ENCODE results near the gene REPS2. TPM values are rescaled to one million over a fixed set of nuclear protein-coding genes. Genes with fewer than 3 reads are reported as not detected.

Gene REPS2
- total RNA-seq, 5 donors from 2014 or later (not counting 1 experiment from before 2014, with no cell fraction given) = 0.38 to 0.70 (median 0.66) TPM

- ATAC-seq (replicated peaks in 1 of 4) (no peak), DNase-seq (no peak)
- Histone ChIP-seq H3K4me3 (ENCODE audit: control insufficient read depth in 1 of 2, extremely low read depth in 1 of 2, low read length in 1 of 2) (no peak overlapping the region), H3K36me3 (ENCODE audit: control insufficient read depth in 2 of 2, extremely low read depth in 1 of 2, insufficient read depth in 1 of 2, low read length in 1 of 2) (no peaks in the 10 kb centered on the region), H3K27me3 (replicated peaks in 1 of 2; ENCODE audit: control insufficient read depth in 2 of 2, extremely low read depth in 1 of 2, insufficient read depth in 2 of 2, low read length in 1 of 2) (no peaks in the 10 kb centered on the region), H3K9me3 (no peaks in the 10 kb centered on the region), H3K4me1 (ENCODE audit: control insufficient read depth in 1 of 2, extremely low read depth in 1 of 2, insufficient read depth in 2 of 2, low read length in 2 of 2) (peaks cover 0 to 2% of the 10 kb centered on the region in 2 experiments), H3K27ac (ENCODE audit: low read length) (no peak overlapping the region)
- ChIA-PET CTCF (no interaction called here), POLR2A (no interaction called here)
- Mint-ChIP-seq H3K36me3 (no peaks in the 10 kb centered on the region), H3K4me3 (no peak overlapping the region), H3K27ac (no peak overlapping the region), H3K9me3 (no peaks in the 10 kb centered on the region), H3K27me3 (peaks cover 1 to 35% of the 10 kb centered on the region in 2 donors), H3K4me1 (peaks cover 4 to 8% (median 8%) of the 10 kb centered on the region in 3 donors)
- WGBS (ENCODE audit: insufficient coverage) = no CpG with 5 or more reads among the region's 3 CpGs
These were observed 59.4 kb downstream of the REPS2 start for GRCh38 chrX:17005712-17006368.

- no peaks in the 10 kb centered on the region for H3K27me3 ChIP-seq (replicated peaks in 1 of 2; ENCODE audit: control insufficient read depth in 2 of 2, extremely low read depth in 1 of 2, insufficient read depth in 2 of 2, low read length in 1 of 2)
- Mint-ChIP-seq H3K27ac (no peak overlapping the region), H3K9me3 (no peaks in the 10 kb centered on the region), H3K36me3 (no peaks in the 10 kb centered on the region), H3K4me3 (no peak overlapping the region), H3K27me3 (peaks cover 0 to 27% of the 10 kb centered on the region in 2 donors), H3K4me1 (peaks cover 4 to 8% (median 8%) of the 10 kb centered on the region in 3 donors)
- no peak for ATAC-seq (replicated peaks in 1 of 4)
- H3K27ac ChIP-seq (ENCODE audit: low read length) = no peak overlapping the region
- H3K4me1 ChIP-seq (ENCODE audit: control insufficient read depth in 1 of 2, extremely low read depth in 1 of 2, insufficient read depth in 2 of 2, low read length in 2 of 2) = peaks cover 0 to 2% of the 10 kb centered on the region in 2 experiments
- no peaks in the 10 kb centered on the region for H3K36me3 ChIP-seq (ENCODE audit: control insufficient read depth in 2 of 2, extremely low read depth in 1 of 2, insufficient read depth in 1 of 2, low read length in 1 of 2)
- CTCF ChIA-PET = no interaction called here
- WGBS (ENCODE audit: insufficient coverage) = 40% methylated on average over 2 of the region's 8 CpGs
- POLR2A ChIA-PET = no interaction called here
- no peak overlapping the region for H3K4me3 ChIP-seq (ENCODE audit: control insufficient read depth in 1 of 2, extremely low read depth in 1 of 2, low read length in 1 of 2)
- peak in 2 of 35 experiments; percentile 0 to 1 for DNase-seq
- no peaks in the 10 kb centered on the region for H3K9me3 ChIP-seq
These were observed 60.8 kb downstream of the REPS2 start for GRCh38 chrX:17007134-17007768.

- Mint-ChIP-seq H3K9me3 (no peaks in the 10 kb centered on the region), H3K4me1 (no peaks in the 10 kb centered on the region), H3K4me3 (no peak overlapping the region), H3K36me3 (no peaks in the 10 kb centered on the region), H3K27me3 (peaks cover 0 to 16% of the 10 kb centered on the region in 2 donors), H3K27ac (no peak overlapping the region)
- WGBS (ENCODE audit: insufficient coverage) = no CpG with 5 or more reads among the region's 3 CpGs
- no peak for DNase-seq
- no peaks in the 10 kb centered on the region for H3K4me1 ChIP-seq (ENCODE audit: control insufficient read depth in 1 of 2, extremely low read depth in 1 of 2, insufficient read depth in 2 of 2, low read length in 2 of 2)
- ChIA-PET POLR2A (no interaction called here), CTCF (no interaction called here)
- no peak for ATAC-seq (replicated peaks in 1 of 4)
- no peaks in the 10 kb centered on the region for H3K9me3 ChIP-seq
- no peaks in the 10 kb centered on the region for H3K27me3 ChIP-seq (replicated peaks in 1 of 2; ENCODE audit: control insufficient read depth in 2 of 2, extremely low read depth in 1 of 2, insufficient read depth in 2 of 2, low read length in 1 of 2)
- H3K36me3 ChIP-seq (ENCODE audit: control insufficient read depth in 2 of 2, extremely low read depth in 1 of 2, insufficient read depth in 1 of 2, low read length in 1 of 2) = no peaks in the 10 kb centered on the region
- no peak overlapping the region for H3K4me3 ChIP-seq (ENCODE audit: control insufficient read depth in 1 of 2, extremely low read depth in 1 of 2, low read length in 1 of 2)
- H3K27ac ChIP-seq (ENCODE audit: low read length) = no peak overlapping the region
These were observed 63.6 kb downstream of the REPS2 start for GRCh38 chrX:17009856-17010625.

- ATAC-seq (replicated peaks in 1 of 4) = no peak
- Mint-ChIP-seq H3K27ac (no peak overlapping the region), H3K9me3 (no peaks in the 10 kb centered on the region), H3K4me1 (no peaks in the 10 kb centered on the region), H3K4me3 (no peak overlapping the region), H3K36me3 (no peaks in the 10 kb centered on the region), H3K27me3 (peaks cover 0 to 12% of the 10 kb centered on the region in 2 donors)
- no peak for DNase-seq
- H3K4me3 ChIP-seq (ENCODE audit: control insufficient read depth in 1 of 2, extremely low read depth in 1 of 2, low read length in 1 of 2) = no peak overlapping the region
- no CpG with 5 or more reads among the region's 2 CpGs for WGBS (ENCODE audit: insufficient coverage)
- no peaks in the 10 kb centered on the region for H3K27me3 ChIP-seq (replicated peaks in 1 of 2; ENCODE audit: control insufficient read depth in 2 of 2, extremely low read depth in 1 of 2, insufficient read depth in 2 of 2, low read length in 1 of 2)
- H3K27ac ChIP-seq (ENCODE audit: low read length) = no peak overlapping the region
- no peaks in the 10 kb centered on the region for H3K4me1 ChIP-seq (ENCODE audit: control insufficient read depth in 1 of 2, extremely low read depth in 1 of 2, insufficient read depth in 2 of 2, low read length in 2 of 2)
- ChIA-PET POLR2A (no interaction called here), CTCF (no interaction called here)
- no peaks in the 10 kb centered on the region for H3K9me3 ChIP-seq
- H3K36me3 ChIP-seq (ENCODE audit: control insufficient read depth in 2 of 2, extremely low read depth in 1 of 2, insufficient read depth in 1 of 2, low read length in 1 of 2) = no peaks in the 10 kb centered on the region
These were observed 66.0 kb downstream of the REPS2 start for GRCh38 chrX:17012465-17012864.

GRCh38 chrX:17014216-17014615 lies 67.8 kb downstream of the REPS2 start:
- H3K9me3 Mint-ChIP-seq = no peaks in the 10 kb centered on the region
- H3K27ac Mint-ChIP-seq = no peak overlapping the region
- H3K4me3 ChIP-seq (ENCODE audit: control insufficient read depth in 1 of 2, extremely low read depth in 1 of 2, low read length in 1 of 2) = no peak overlapping the region
- no peaks in the 10 kb centered on the region for H3K36me3 Mint-ChIP-seq
- DNase-seq = no peak
- no peaks in the 10 kb centered on the region for H3K27me3 ChIP-seq (replicated peaks in 1 of 2; ENCODE audit: control insufficient read depth in 2 of 2, extremely low read depth in 1 of 2, insufficient read depth in 2 of 2, low read length in 1 of 2)
- no peak overlapping the region for H3K4me3 Mint-ChIP-seq
- no CpG with 5 or more reads among the region's 3 CpGs for WGBS (ENCODE audit: insufficient coverage)
- H3K4me1 Mint-ChIP-seq = no peaks in the 10 kb centered on the region
- peaks cover 0 to 8% of the 10 kb centered on the region in 2 donors for H3K27me3 Mint-ChIP-seq
- no peaks in the 10 kb centered on the region for H3K4me1 ChIP-seq (ENCODE audit: control insufficient read depth in 1 of 2, extremely low read depth in 1 of 2, insufficient read depth in 2 of 2, low read length in 2 of 2)
- ChIA-PET POLR2A (interaction anchor here in 1 of 2 donors (0.6 kb wide), 1 partner anchor 36 kb away, joined by 3 read pairs; no protein-coding TSS in a partner anchor), CTCF (no interaction called here)
- no peak overlapping the region for H3K27ac ChIP-seq (ENCODE audit: low read length)
- ATAC-seq (replicated peaks in 1 of 4) = no peak
- no peaks in the 10 kb centered on the region for H3K36me3 ChIP-seq (ENCODE audit: control insufficient read depth in 2 of 2, extremely low read depth in 1 of 2, insufficient read depth in 1 of 2, low read length in 1 of 2)
- no peaks in the 10 kb centered on the region for H3K9me3 ChIP-seq

GRCh38 chrX:17017134-17017533 lies 70.7 kb downstream of the REPS2 start:
- H3K27me3 ChIP-seq (replicated peaks in 1 of 2; ENCODE audit: control insufficient read depth in 2 of 2, extremely low read depth in 1 of 2, insufficient read depth in 2 of 2, low read length in 1 of 2) = no peaks in the 10 kb centered on the region
- no peaks in the 10 kb centered on the region for H3K9me3 ChIP-seq
- WGBS (ENCODE audit: insufficient coverage) = 82% methylated on average over 2 of the region's 4 CpGs
- no peaks in the 10 kb centered on the region for H3K4me1 Mint-ChIP-seq
- H3K36me3 Mint-ChIP-seq = no peaks in the 10 kb centered on the region
- no peak overlapping the region for H3K27ac ChIP-seq (ENCODE audit: low read length)
- ChIA-PET CTCF (no interaction called here), POLR2A (no interaction called here)
- H3K27ac Mint-ChIP-seq = no peak overlapping the region
- H3K9me3 Mint-ChIP-seq = no peaks in the 10 kb centered on the region
- DNase-seq = no peak
- no peak overlapping the region for H3K4me3 Mint-ChIP-seq
- no peaks in the 10 kb centered on the region for H3K4me1 ChIP-seq (ENCODE audit: control insufficient read depth in 1 of 2, extremely low read depth in 1 of 2, insufficient read depth in 2 of 2, low read length in 2 of 2)
- ATAC-seq (replicated peaks in 1 of 4) = no peak
- no peak overlapping the region for H3K4me3 ChIP-seq (ENCODE audit: control insufficient read depth in 1 of 2, extremely low read depth in 1 of 2, low read length in 1 of 2)
- no peaks in the 10 kb centered on the region for H3K36me3 ChIP-seq (ENCODE audit: control insufficient read depth in 2 of 2, extremely low read depth in 1 of 2, insufficient read depth in 1 of 2, low read length in 1 of 2)
- peaks cover 0 to 7% of the 10 kb centered on the region in 2 donors for H3K27me3 Mint-ChIP-seq
